MM.1S (cell line): Measurements from ENCODE around the gene MOSMO.

Experiments used
- DNase-seq: peaks from one replicate; pipeline ENCODE4 v3.0.0-alpha.2; 2015
- H2AFZ ChIP-seq: fragments of 300-600 bp; sonication (generic); 2 replicates; pipeline ENCODE4 v1.6.0; 2016; ENCODE audit warnings: antibody characterized with exemption, low read length
- H3F3A ChIP-seq: fragments of 300-600 bp; sonication (generic); 2 replicates; pipeline ENCODE4 v1.6.1; 2016; ENCODE audit warnings: mild to moderate bottlenecking, antibody characterized with exemption, low read length, moderate library complexity, mixed read lengths; ENCODE audit not compliant: insufficient read depth
- H3K27ac ChIP-seq: fragments of 300-600 bp; sonication (generic); 2 replicates; pipeline ENCODE4 v1.5.1; 2016; ENCODE audit warnings: mild to moderate bottlenecking, low read length
- H3K27me3 ChIP-seq: fragments of 300-600 bp; sonication (generic); replicated peaks from 2 replicates; pipeline ENCODE4 v1.6.0; 2016; ENCODE audit warnings: low read length; ENCODE audit not compliant: insufficient read depth
- H3K36me3 ChIP-seq: fragments of 300-600 bp; sonication (generic); replicated peaks from 2 replicates; pipeline ENCODE4 v1.6.1; 2016; ENCODE audit warnings: mild to moderate bottlenecking, low read length, mixed read lengths; ENCODE audit not compliant: insufficient read depth
- H3K4me1 ChIP-seq: fragments of 300-600 bp; sonication (generic); 2 replicates; pipeline ENCODE4 v1.6.1; 2016; ENCODE audit warnings: low read length, mixed read lengths
- H3K4me2 ChIP-seq: fragments of 300-600 bp; sonication (generic); 2 replicates; pipeline ENCODE4 v1.6.0; 2016; ENCODE audit warnings: low read depth, low read length
- H3K4me3 ChIP-seq: fragments of 300-600 bp; sonication (generic); 2 replicates; pipeline ENCODE4 v1.5.1; 2016; ENCODE audit warnings: low read length, mixed read lengths
- H3K79me2 ChIP-seq: fragments of 300-600 bp; sonication (generic); 2 replicates; pipeline ENCODE4 v1.6.1; 2016; ENCODE audit warnings: mixed run types, low read length, mixed read lengths
- H3K9ac ChIP-seq: fragments of 300-600 bp; sonication (generic); 2 replicates; pipeline ENCODE4 v1.6.1; 2016; ENCODE audit warnings: low read length, mixed read lengths
- H3K9me2 ChIP-seq: fragments of 300-600 bp; sonication (generic); replicated peaks from 2 replicates; pipeline ENCODE4 v1.6.1; 2016; ENCODE audit warnings: mild to moderate bottlenecking, low read length, mixed read lengths; ENCODE audit not compliant: insufficient read depth
- H3K9me3 ChIP-seq: fragments of 300-600 bp; sonication (generic); replicated peaks from 2 replicates; pipeline ENCODE4 v1.6.1; 2016; ENCODE audit warnings: mild to moderate bottlenecking, low read length, mixed read lengths; ENCODE audit not compliant: insufficient read depth
- H4K20me1 ChIP-seq: fragments of 300-600 bp; sonication (generic); 2 replicates; pipeline ENCODE4 v1.6.1; 2016; ENCODE audit warnings: mild to moderate bottlenecking, low read length, moderate library complexity, mixed read lengths; ENCODE audit not compliant: insufficient read depth
- CTCF ChIP-seq: fragments of 300-600 bp; sonication (generic); IDR thresholded peaks from 2 replicates; pipeline ENCODE4 v1.5.1; 2016; ENCODE audit warnings: antibody characterized with exemption, low read length, mixed read lengths
- EZH2 ChIP-seq: fragments of 300-600 bp; sonication (generic); optimal IDR thresholded peaks from 2 replicates; pipeline ENCODE3; 2017; ENCODE audit warnings: low read depth, mild to moderate bottlenecking, antibody characterized with exemption, low read length, mixed read lengths
- EZH2phosphoT487 ChIP-seq: fragments of 300-600 bp; sonication (generic); IDR thresholded peaks from 2 replicates; pipeline ENCODE4 v1.6.1; 2018; ENCODE audit warnings: antibody characterized with exemption, low read length

The MOSMO gene

GRCh38 chr16:22010902-22011301, 3.0 kb downstream of the MOSMO start:
- no peaks in the 10 kb centered on the region for H3K9me3 ChIP-seq
- H3F3A ChIP-seq = peaks cover 12% of the 10 kb centered on the region
- no peak overlapping the region for H3K4me2 ChIP-seq
- H3K27ac ChIP-seq = no peak overlapping the region
- TF ChIP-seq EZH2phosphoT487 (no peak), CTCF (no peak), EZH2 (no peak)
- no peaks in the 10 kb centered on the region for H3K9me2 ChIP-seq
- H3K4me1 ChIP-seq = peaks cover 30% of the 10 kb centered on the region
- no peak overlapping the region for H2AFZ ChIP-seq
- no peak overlapping the region for H3K9ac ChIP-seq
- no peaks in the 10 kb centered on the region for H3K27me3 ChIP-seq
- H3K36me3 ChIP-seq = no peaks in the 10 kb centered on the region
- H4K20me1 ChIP-seq = no peaks in the 10 kb centered on the region
- H3K4me3 ChIP-seq = no peak overlapping the region
- peaks cover 68% of the 10 kb centered on the region for H3K79me2 ChIP-seq
- DNase-seq = no peak

GRCh38 chr16:22012241-22012640, 4.3 kb downstream of the MOSMO start:
- Histone ChIP-seq H3K4me3 (no peak overlapping the region), H3K36me3 (no peaks in the 10 kb centered on the region), H3K4me1 (peaks cover 24% of the 10 kb centered on the region), H3K9me3 (no peaks in the 10 kb centered on the region), H3K9me2 (no peaks in the 10 kb centered on the region), H3K9ac (no peak overlapping the region), H3K27me3 (no peaks in the 10 kb centered on the region), H3K4me2 (no peak overlapping the region), H2AFZ (no peak overlapping the region), H3K27ac (no peak overlapping the region), H3K79me2 (peaks cover 80% of the 10 kb centered on the region), H3F3A (peaks cover 11% of the 10 kb centered on the region), H4K20me1 (no peaks in the 10 kb centered on the region)
- TF ChIP-seq CTCF = no peak
- TF ChIP-seq EZH2phosphoT487 = no peak
- no peak for TF ChIP-seq EZH2
- DNase-seq = no peak

- no peak for TF ChIP-seq EZH2
- no peak for TF ChIP-seq EZH2phosphoT487
- no peak for TF ChIP-seq CTCF
- Histone ChIP-seq H3K9ac (no peak overlapping the region), H3K79me2 (peaks cover 84% of the 10 kb centered on the region), H3K4me2 (peak overlapping the region; percentile 61; the same call in 1 of the 2 replicates), H3K4me1 (peaks cover 23% of the 10 kb centered on the region), H4K20me1 (no peaks in the 10 kb centered on the region), H3K9me2 (no peaks in the 10 kb centered on the region), H3K36me3 (no peaks in the 10 kb centered on the region), H3K27me3 (no peaks in the 10 kb centered on the region), H3K4me3 (no peak overlapping the region), H3F3A (peaks cover 6% of the 10 kb centered on the region), H3K9me3 (no peaks in the 10 kb centered on the region), H2AFZ (no peak overlapping the region), H3K27ac (no peak overlapping the region)
- DNase-seq = no peak
Observed at GRCh38 chr16:22013486-22013885, 5.6 kb downstream of the MOSMO start.
